GM19035 (cell line): Measurements from ENCODE around the gene FOXK1.

Experiments used
- ATAC-seq: cut with Tn5 transposase; IDR thresholded peaks from one replicate; pipeline ENCODE4 v1.9.1; 2021; ENCODE audit not compliant: unreplicated experiment

FOXK1 gene

GRCh38 chr7:4762121-4763055 is 80.3 kb downstream of the FOXK1 start:
- no peak for ATAC-seq

GRCh38 chr7:4763091-4763793 is 81.1 kb downstream of the FOXK1 start:
- ATAC-seq, result no peak

- no peak for ATAC-seq
These were observed 81.7 kb downstream of the FOXK1 start for GRCh38 chr7:4763794-4764185.

GRCh38 chr7:4764402-4765007 is 82.4 kb downstream of the FOXK1 start:
- no peak for ATAC-seq

- ATAC-seq, result no peak
These were observed 83.8 kb downstream of the FOXK1 start for GRCh38 chr7:4765776-4766490.

- ATAC-seq, result no peak
These were observed 84.8 kb downstream of the FOXK1 start for GRCh38 chr7:4766666-4767519.

GRCh38 chr7:4768597-4769569 is 86.8 kb downstream of the FOXK1 start:
- ATAC-seq, result no peak

GRCh38 chr7:4769761-4770160 is 87.7 kb downstream of the FOXK1 start:
- no peak for ATAC-seq

- ATAC-seq, result no peak
These were observed 88.8 kb downstream of the FOXK1 start for GRCh38 chr7:4770886-4771285.

- ATAC-seq, result no peak
These were observed 89.6 kb downstream of the FOXK1 start for GRCh38 chr7:4771737-4772136.

- no peak for ATAC-seq
These were observed 90.2 kb downstream of the FOXK1 start for GRCh38 chr7:4772306-4772705.

- ATAC-seq, result no peak
These were observed 91.9 kb downstream of the FOXK1 start for GRCh38 chr7:4774007-4774406.

GRCh38 chr7:4774658-4775249 is 92.7 kb downstream of the FOXK1 start:
- peak; percentile 31 for ATAC-seq

- peak; percentile 89 for ATAC-seq
These were observed 93.3 kb downstream of the FOXK1 start, which contains the start of gene AP5Z1 for GRCh38 chr7:4775250-4775847. Gene AP5Z1, plus strand, starts transcription at chr7:4775623. Its CDS starts 93 bp downstream, at chr7:4775716.

- no peak for ATAC-seq
These were observed 93.9 kb downstream of the FOXK1 start for GRCh38 chr7:4775848-4776623.

GRCh38 chr7:4779118-4779517 is 97.0 kb downstream of the FOXK1 start:
- ATAC-seq, result no peak

- no peak for ATAC-seq
These were observed 99.4 kb downstream of the FOXK1 start for GRCh38 chr7:4781366-4782069.
